Measurements from ENCODE around the gene CASZ1.

DNA sequence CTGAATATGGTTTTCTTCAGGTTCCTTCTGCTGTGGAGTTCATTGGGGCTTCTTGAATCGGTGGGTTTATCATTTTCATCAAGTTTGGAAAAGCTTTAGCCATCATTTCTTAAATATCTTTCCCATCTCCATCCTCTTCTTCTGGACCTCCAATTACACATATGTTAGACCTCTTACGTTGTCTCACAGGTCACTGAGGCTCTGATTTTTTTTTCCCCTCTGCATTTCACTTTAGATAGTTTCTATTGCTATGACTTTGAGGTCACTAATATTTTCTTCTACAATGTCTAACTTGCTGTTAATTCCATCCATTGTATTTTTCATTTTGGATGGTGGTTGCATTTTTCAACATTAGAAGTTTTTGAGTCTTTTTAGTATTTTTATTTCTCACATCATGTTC is 47.3 kb upstream of the CASZ1 start:
- TF ChIP-seq GATA2 (IDR thresholded peaks at IDR 0.05; ENCODE audit: low read depth, low read length) (no peak), GATA3 (IDR thresholded peaks at IDR 0.05; ENCODE audit: low read depth, low read length) (no peak)

All from SH-SY5Y (cell line).